SU-DHL-6 (cell line): ENCODE data around the gene CARD6.

Source experiments
- H2AFZ ChIP-seq: fragments of 200-600 bp; sonication (generic); 2 replicates; pipeline ENCODE4 v1.6.1; 2014; ENCODE audit warnings: low read depth, mild to moderate bottlenecking, moderate library complexity, mixed read lengths, antibody characterized with exemption, low read length; ENCODE audit not compliant: severe bottlenecking
- H3F3A ChIP-seq: fragments of 200-600 bp; shearing (Covaris generic); 2 replicates; pipeline ENCODE4 v1.6.0; 2016; ENCODE audit warnings: antibody characterized with exemption, mild to moderate bottlenecking; ENCODE audit not compliant: insufficient read depth
- H3K27ac ChIP-seq: fragments of 200-600 bp; sonication (generic); 2 replicates; pipeline ENCODE4 v1.5.1; 2016; ENCODE audit warnings: low read depth, mild to moderate bottlenecking, low read length, moderate library complexity, mixed read lengths
- H3K27me3 ChIP-seq: fragments of 200-600 bp; sonication (generic), shearing (Covaris generic); 2 replicates; pipeline ENCODE4 v1.6.0; 2014; ENCODE audit warnings: mild to moderate bottlenecking, low read length
- H3K36me3 ChIP-seq: fragments of 200-600 bp; sonication (generic); 2 replicates; pipeline ENCODE4 v1.6.1; 2014; ENCODE audit warnings: mild to moderate bottlenecking, low read length, mixed read lengths
- H3K4me2 ChIP-seq: fragments of 300-600, 200-600 bp; shearing (Covaris generic), sonication (generic); 2 replicates; pipeline ENCODE4 v1.6.0; 2014; ENCODE audit warnings: low read length, low read depth, mild to moderate bottlenecking; ENCODE audit not compliant: poor library complexity, severe bottlenecking
- H3K4me3 ChIP-seq: fragments of 200-600 bp; sonication (generic); 2 replicates; pipeline ENCODE4 v1.5.1; 2014; ENCODE audit warnings: antibody characterized with exemption, low read length, mild to moderate bottlenecking, mixed read lengths; ENCODE audit not compliant: insufficient read depth, poor library complexity, severe bottlenecking
- H3K79me2 ChIP-seq: fragments of 200-600 bp; sonication (generic); 2 replicates; pipeline ENCODE4 v1.6.1; 2014; ENCODE audit warnings: mild to moderate bottlenecking, low read length, moderate library complexity; ENCODE audit not compliant: insufficient read depth
- H3K9ac ChIP-seq: fragments of 200-600 bp; sonication (generic); 2 replicates; pipeline ENCODE4 v1.7.0; 2014; ENCODE audit warnings: mild to moderate bottlenecking, low read length
- H3K9me2 ChIP-seq: fragments of 200-600 bp; sonication (generic); replicated peaks from 2 replicates; pipeline ENCODE4 v1.6.1; 2014; ENCODE audit warnings: low read length; ENCODE audit not compliant: insufficient read depth
- H3K9me3 ChIP-seq: fragments of 200-600 bp; sonication (generic); 2 replicates; pipeline ENCODE4 v1.6.1; 2014; ENCODE audit warnings: low read length, mixed read lengths; ENCODE audit not compliant: insufficient read depth
- H4K20me1 ChIP-seq: fragments of 200-600 bp; sonication (generic); 2 replicates; pipeline ENCODE4 v1.6.1; 2014; ENCODE audit warnings: low read depth, mild to moderate bottlenecking, antibody characterized with exemption, low read length, moderate library complexity, mixed read lengths
- CTCF ChIP-seq: fragments of 200-600 bp; sonication (generic); IDR thresholded peaks from one replicate; pipeline ENCODE4 v1.5.1; 2017; ENCODE audit warnings: antibody characterized with exemption, mild to moderate bottlenecking, low read length, moderate library complexity; ENCODE audit not compliant: insufficient read depth, poor library complexity, severe bottlenecking
- EZH2phosphoT487 ChIP-seq: fragments of 200-600 bp; sonication (generic), shearing (Covaris generic); conservative IDR thresholded peaks from 2 replicates; pipeline ENCODE4 v1.6.1; 2018; ENCODE audit warnings: mild to moderate bottlenecking, antibody characterized with exemption, low read length, moderate library complexity, mixed read lengths

CARD6 gene

GRCh38 chr5:40828690-40829661, 12.2 kb upstream of the CARD6 start:
- H2AFZ ChIP-seq, result no peak overlapping the region
- H4K20me1 ChIP-seq, result peaks cover 63% of the 10 kb centered on the region
- H3K79me2 ChIP-seq, result peaks cover 40% of the 10 kb centered on the region
- no peak for TF ChIP-seq EZH2phosphoT487
- TF ChIP-seq CTCF, result no peak
- H3K4me2 ChIP-seq, result no peak overlapping the region
- no peak overlapping the region for H3K9ac ChIP-seq
- peaks cover 66% of the 10 kb centered on the region for H3K36me3 ChIP-seq
- H3K27me3 ChIP-seq, result no peaks in the 10 kb centered on the region
- peaks cover 98% of the 10 kb centered on the region for H3F3A ChIP-seq
- no peaks in the 10 kb centered on the region for H3K9me3 ChIP-seq
- no peaks in the 10 kb centered on the region for H3K9me2 ChIP-seq
- no peak overlapping the region for H3K4me3 ChIP-seq
- H3K27ac ChIP-seq, result no peak overlapping the region

- TF ChIP-seq EZH2phosphoT487 (no peak), CTCF (no peak)
- peaks cover 63% of the 10 kb centered on the region for H4K20me1 ChIP-seq
- H3K9me3 ChIP-seq, result no peaks in the 10 kb centered on the region
- no peaks in the 10 kb centered on the region for H3K9me2 ChIP-seq
- no peak overlapping the region for H3K27ac ChIP-seq
- no peak overlapping the region for H3K4me3 ChIP-seq
- H3K27me3 ChIP-seq, result no peaks in the 10 kb centered on the region
- H3K9ac ChIP-seq, result no peak overlapping the region
- peaks cover 98% of the 10 kb centered on the region for H3F3A ChIP-seq
- no peak overlapping the region for H2AFZ ChIP-seq
- peaks cover 74% of the 10 kb centered on the region for H3K36me3 ChIP-seq
- no peak overlapping the region for H3K4me2 ChIP-seq
- peaks cover 50% of the 10 kb centered on the region for H3K79me2 ChIP-seq
These were observed 11.2 kb upstream of the CARD6 start for GRCh38 chr5:40829748-40830533.

- H3F3A ChIP-seq, result peaks cover 82% of the 10 kb centered on the region
- peak overlapping the region; percentile 70 for H3K4me2 ChIP-seq
- no peak overlapping the region for H3K9ac ChIP-seq
- H3K79me2 ChIP-seq, result peaks cover 51% of the 10 kb centered on the region
- TF ChIP-seq EZH2phosphoT487, result no peak
- no peak overlapping the region for H2AFZ ChIP-seq
- no peaks in the 10 kb centered on the region for H3K9me2 ChIP-seq
- H3K36me3 ChIP-seq, result peaks cover 68% of the 10 kb centered on the region
- no peak overlapping the region for H3K4me3 ChIP-seq
- H3K27me3 ChIP-seq, result no peaks in the 10 kb centered on the region
- H3K27ac ChIP-seq, result no peak overlapping the region
- H4K20me1 ChIP-seq, result peaks cover 55% of the 10 kb centered on the region
- no peaks in the 10 kb centered on the region for H3K9me3 ChIP-seq
These were observed 9.6 kb upstream of the CARD6 start for GRCh38 chr5:40831346-40832210.
